DOHH2 (cell line): ENCODE measurements around the gene IGLON5.

Experiments
- EZH2phosphoT487 ChIP-seq: fragments of 200-600 bp; sonication (generic); IDR thresholded peaks from 2 replicates; pipeline ENCODE4 v1.6.1; 2017; ENCODE audit warnings: borderline replicate concordance, mild to moderate bottlenecking, antibody characterized with exemption, low read length, moderate library complexity, mixed read lengths
- TF ChIP-seq, protein P1 (sequence below): fragments of 200-600 bp; sonication (generic); IDR thresholded peaks from one replicate; pipeline ENCODE4 v1.5.1; 2014; ENCODE audit warnings: antibody characterized with exemption, mild to moderate bottlenecking, low read depth, low read length; ENCODE audit not compliant: poor library complexity, severe bottlenecking

DNA sequence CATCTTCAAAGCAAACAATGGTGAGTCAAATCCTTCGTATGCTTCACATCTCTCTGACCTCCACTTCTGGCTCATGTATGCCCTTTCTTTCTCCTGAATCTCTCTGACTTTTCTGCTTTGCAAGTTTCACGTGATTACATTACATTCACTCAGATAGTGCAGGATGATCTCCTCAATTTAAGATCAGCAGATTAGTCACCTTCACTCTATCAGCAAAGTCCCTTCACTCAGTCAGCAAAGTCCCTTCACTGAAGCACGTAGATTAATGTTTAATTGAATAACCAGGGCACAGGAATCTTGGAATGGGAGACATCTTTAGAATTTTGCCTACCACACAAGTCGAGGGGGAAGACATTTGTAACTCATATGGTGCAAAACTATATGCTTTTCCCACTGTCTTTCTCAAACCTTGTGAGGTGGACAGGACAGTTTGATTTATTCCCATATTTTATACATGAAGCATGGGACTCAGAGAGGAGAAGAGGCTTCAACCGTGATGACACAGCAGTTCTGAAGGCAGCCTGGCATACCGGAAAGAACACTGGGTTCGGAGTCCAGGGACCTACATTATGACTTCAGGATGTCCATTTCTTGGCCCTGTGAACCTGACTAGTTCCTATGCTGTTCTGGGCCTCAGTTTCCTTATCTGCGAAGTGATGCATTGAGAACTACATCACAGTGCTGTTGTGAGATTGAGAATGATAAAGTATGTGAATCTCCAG is 37.2 kb upstream of the IGLON5 start:
- TF ChIP-seq, protein P1, sequence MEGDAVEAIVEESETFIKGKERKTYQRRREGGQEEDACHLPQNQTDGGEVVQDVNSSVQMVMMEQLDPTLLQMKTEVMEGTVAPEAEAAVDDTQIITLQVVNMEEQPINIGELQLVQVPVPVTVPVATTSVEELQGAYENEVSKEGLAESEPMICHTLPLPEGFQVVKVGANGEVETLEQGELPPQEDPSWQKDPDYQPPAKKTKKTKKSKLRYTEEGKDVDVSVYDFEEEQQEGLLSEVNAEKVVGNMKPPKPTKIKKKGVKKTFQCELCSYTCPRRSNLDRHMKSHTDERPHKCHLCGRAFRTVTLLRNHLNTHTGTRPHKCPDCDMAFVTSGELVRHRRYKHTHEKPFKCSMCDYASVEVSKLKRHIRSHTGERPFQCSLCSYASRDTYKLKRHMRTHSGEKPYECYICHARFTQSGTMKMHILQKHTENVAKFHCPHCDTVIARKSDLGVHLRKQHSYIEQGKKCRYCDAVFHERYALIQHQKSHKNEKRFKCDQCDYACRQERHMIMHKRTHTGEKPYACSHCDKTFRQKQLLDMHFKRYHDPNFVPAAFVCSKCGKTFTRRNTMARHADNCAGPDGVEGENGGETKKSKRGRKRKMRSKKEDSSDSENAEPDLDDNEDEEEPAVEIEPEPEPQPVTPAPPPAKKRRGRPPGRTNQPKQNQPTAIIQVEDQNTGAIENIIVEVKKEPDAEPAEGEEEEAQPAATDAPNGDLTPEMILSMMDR: no peak
- no peak for TF ChIP-seq EZH2phosphoT487
